GM19238 (cell line): ENCODE measurements around the gene GABPB1.
A peak's percentile ranks its signal among the peaks of the same experiment; 100 is the strongest.
"Not testable (repeated sequence)": the region's sequence is repeated elsewhere in the genome, so short reads cannot be mapped to it uniquely, and the experiment has no call there.

Source experiments
- DNase-seq: peaks from one replicate; pipeline ENCODE4 v3.0.0; 2011; ENCODE audit warnings: low spot score; ENCODE audit not compliant: insufficient read length

GABPB1 gene

DNA sequence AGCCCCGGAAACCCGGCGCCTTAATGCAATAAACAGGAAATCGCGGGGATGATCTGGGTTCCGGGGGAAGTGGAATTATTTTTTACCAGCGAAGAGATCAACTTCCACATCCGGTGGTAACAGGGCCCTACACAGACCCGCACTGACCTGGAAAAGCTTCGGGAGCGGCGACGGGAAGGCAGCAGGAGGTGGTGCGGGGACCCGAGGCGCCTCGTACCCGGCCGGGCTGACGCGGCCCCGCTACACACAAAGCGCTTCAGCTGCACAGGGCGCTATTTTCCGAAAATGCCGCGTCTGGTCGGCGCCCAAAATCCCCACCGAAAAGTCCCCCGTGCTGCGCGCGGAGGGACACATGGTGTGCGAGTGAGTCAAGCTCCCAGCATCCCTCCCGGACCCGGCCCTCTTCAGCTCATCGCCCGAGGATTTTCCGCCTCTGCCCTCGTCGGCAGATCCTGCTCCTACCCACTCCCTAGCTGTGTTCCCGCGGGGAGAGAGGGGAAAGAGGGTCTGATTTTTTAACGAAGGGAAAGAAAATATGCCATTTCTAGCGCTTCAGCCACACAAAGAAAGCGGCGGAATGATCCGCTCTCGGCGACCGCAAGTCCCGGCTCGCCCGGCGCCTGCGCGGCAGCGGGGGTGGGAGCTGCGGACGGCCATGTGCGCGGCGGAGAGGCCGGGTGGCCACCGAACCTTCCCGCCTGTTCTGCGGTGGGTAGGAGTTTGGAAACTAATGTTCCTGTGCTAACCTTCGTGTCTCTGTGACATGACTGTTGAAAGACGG is at the start of gene GABPB1:
TSS of gene GABPB1 (minus strand) at position 361 of the 781 bp plus-strand sequence. CDS start 45,400 bp downstream, outside the sequence.
- peak; percentile 65 for DNase-seq

DNA sequence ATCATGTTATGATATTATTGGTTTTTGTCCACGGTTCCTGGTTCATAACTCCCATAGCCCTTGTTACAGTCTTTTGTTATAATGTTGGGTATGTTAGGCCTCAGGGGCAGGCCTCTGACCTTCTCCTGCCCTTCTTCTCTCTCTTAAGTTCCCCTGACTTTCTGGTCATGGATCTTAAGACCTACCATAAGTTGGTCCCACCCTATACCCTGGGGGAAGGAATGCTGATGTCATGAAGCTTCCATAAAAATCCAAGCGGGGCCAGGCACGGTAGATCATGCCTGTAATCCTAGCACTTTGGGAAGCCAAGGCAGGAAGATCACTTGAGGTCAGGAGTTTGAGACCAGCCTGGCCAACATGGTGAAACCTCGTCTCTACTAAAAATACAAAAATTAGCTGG is 36.6 kb upstream of the GABPB1 start:
- not testable (repeated sequence) for DNase-seq

DNA sequence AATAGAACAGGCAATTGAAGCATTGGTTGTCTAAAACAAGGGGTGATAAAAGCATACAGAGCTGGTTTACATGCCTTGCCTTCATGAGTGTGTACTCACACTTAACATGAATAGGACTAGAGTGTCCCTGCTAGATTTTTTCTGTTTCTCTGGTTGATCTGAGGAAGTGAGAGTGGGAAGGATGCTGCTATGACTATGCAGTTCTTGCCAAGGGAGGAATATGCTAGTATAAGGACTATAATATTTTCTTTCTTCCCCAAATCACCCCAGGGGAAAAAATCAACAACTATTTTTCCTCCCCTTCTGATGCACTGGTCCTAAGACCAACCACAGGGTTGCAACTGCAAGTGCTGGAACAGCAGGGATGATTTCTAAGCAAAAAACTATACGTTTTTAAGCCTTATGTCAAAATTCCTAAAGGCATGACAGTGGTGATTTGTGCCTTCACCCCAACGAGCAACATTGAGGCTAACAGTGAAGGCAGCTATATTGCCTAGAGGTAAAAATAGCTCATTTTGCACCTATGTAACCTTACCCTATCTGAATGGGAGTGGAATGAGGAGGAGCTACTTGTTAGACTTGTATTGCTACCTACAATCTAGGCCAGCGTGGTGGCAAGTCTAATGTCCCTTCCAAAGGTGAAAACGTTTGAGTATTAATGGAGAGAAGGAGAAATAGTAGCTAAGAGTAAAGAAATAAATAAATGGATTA is 35.7 kb upstream of the GABPB1 start:
- DNase-seq = no peak

DNA sequence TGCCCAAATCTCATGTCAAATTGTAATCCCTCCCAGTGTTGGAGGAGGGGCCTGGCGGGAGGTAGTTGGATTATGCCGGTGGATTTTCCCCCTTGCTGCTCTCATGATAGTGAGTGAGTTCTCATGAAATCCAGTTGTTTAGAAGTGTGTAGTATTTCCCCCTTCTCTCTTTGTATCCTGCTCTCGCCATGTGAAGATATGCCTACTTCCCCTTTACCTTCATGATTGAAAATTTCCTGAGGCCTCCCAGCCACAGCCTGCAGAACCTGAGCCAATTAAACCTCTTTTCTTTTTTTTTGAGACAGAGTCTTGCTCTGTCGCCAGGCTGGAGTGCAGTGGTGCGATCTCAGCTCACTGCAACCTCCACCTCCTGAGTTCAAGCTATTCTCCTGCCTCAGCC is 27.4 kb upstream of the GABPB1 start:
- not testable (repeated sequence) for DNase-seq

GRCh38 chr15:50381438-50381837 is 26.4 kb upstream of the GABPB1 start:
- DNase-seq = no peak

DNA sequence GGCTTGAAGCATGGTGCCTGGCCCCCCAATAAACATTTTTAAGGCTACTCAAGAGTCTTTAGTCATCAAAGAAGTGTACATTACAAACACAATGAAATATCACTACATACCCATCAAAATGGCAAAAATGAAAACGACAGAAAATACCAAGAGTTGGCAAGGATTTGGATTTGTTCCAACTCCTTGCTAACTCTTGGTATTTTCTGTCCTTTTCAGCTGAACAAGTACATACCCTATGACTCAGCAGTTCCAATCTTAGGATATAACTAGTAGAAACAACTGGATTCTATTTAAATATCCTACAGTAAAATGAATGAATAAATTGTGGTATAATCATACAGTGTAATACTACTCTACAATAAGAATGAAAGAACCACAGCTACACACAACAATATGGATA is 25.1 kb upstream of the GABPB1 start:
- DNase-seq = no peak

DNA sequence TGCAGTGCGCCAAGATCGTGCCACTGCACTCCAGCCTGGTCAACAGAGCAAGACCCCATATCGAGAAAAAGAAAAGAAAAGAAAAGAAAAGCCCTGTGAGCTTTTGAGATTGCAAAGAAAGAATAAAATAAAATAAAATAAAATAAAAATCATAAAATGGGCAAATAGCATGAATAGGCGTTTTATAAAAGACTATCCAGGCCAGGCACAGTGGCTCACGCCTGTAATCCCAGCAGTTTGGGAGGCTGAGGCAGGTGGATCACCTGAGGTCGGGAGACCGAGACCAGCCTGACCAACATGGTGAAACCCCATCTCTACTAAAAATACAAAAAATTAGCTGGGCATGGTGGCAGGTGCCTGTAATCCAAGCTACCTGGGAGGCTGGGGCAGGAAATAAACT is 24.4 kb upstream of the GABPB1 start:
- not testable (repeated sequence) for DNase-seq

- no peak for DNase-seq
Measured at GRCh38 chr15:50378776-50379175, 23.8 kb upstream of the GABPB1 start.

- peak; percentile 56 for DNase-seq
Measured at GRCh38 chr15:50377867-50378751, 23.1 kb upstream of the GABPB1 start.

DNA sequence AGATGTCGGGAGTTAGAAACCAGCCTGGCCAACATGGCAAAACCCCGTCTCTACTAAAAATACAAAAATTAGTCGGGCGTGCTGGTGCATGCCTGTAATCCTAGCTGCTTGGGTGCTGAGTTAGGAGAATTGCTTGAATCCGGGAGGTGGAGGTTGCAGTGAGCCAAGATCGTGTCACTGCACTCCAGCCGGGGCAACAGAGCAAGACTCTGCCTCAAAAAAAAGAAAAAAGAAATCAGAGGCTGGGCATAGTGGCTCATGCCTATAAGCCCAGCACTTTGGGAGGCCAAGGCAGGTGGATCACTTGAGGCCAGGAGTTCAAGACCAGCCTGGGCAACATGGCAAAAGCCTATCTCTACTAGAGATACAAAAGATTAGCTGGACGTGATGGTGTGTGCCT is 14.6 kb upstream of the GABPB1 start:
- DNase-seq = not testable (repeated sequence)

DNA sequence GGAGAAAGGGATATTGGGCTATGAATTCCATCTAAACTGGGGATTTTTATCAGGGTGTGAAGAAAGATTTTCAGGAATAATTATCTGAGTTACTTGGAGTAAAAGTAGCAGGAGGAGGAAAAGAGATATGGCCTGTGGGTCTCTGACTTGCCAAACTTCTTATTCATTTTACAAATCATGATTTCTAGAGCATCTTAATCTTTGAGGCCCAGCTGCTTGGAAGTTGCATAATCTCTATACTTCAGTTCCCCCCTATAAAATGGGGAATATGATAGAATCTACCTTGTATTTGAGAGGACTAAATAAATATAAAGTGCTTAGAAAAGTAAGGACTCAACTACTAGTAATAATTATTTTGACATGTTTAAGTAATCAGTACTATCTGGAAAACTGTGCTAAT is 11.0 kb upstream of the GABPB1 start:
- no peak for DNase-seq

DNA sequence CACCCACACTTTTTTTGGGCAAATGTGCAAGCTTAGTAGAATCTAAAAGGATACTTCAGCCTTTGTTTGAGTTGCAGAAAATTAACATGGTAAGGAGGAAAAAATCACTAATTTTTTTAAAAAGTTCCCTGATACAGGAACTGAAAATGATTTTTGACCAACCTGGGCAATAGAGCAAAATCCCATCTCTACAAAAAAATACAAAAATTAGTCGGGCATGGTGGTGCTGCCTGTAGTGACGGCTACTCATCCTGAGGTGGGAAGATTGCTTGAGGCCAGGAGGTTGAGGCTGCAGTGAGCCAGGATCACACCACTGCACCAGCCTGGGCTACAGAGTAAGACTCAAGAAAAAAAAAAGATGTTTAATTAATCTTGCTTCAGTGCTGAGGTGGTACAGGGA is 10.6 kb upstream of the GABPB1 start:
- no peak for DNase-seq

GRCh38 chr15:50363612-50364011 is 8.6 kb upstream of the GABPB1 start:
- DNase-seq = no peak

DNA sequence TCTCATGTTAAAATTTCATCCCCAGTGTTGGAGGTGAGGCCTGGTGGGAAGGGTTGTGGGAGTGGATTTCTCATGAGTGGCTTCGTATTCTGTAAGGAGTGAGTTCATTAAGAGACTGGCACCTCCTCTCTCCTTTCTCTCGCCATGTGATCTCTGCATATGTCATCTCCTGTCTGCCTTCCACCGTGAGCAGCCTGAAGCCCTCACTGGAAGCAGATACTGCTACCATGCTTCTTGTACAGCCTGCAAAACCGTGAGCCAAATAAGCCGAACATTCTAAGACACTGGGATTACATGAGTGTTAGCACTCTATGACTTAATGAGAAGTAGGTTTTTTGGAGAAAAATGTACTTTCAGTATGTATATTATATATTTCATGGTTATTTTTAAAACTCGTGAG is 6.8 kb upstream of the GABPB1 start:
- DNase-seq = no peak

GRCh38 chr15:50358845-50359244 is 3.8 kb upstream of the GABPB1 start:
- DNase-seq = peak; percentile 23

DNA sequence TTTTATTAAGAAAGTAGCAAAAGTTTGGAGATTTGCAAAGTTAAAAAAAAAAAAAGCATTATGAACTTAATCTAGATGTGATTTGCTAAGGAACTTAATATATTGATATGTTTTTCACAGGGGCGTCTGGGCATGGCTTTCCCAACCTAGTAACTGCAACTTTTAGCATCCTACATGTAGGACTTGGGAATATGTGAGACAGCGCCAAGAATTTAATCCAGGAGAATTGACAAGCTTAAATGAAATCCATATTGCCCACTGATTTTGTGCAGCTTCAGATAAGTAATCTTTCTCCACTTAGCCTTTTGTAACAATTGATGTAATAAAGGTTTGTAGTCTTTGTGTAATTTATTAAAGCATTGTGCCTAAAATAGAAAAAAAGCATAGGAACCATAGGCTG is 982 bp upstream of the GABPB1 start:
- DNase-seq = no peak

DNA sequence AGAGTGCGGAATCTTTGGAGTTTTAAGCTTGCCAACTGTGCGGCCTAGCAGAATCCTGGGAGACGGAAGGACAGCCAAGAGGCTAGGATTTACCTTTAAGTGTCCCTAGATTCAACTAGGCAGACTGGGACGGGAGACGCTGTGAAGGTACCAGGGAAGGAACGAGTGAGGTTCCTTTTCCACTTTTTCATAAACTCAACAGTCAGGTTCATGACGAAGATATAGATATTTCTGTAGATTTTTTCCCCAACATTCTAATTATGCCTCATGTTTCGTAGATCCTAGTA is 564 bp upstream of the GABPB1 start:
- DNase-seq = no peak

- DNase-seq = peak; percentile 9
Measured at GRCh38 chr15:50353975-50354837, 792 bp downstream of the GABPB1 start.

DNA sequence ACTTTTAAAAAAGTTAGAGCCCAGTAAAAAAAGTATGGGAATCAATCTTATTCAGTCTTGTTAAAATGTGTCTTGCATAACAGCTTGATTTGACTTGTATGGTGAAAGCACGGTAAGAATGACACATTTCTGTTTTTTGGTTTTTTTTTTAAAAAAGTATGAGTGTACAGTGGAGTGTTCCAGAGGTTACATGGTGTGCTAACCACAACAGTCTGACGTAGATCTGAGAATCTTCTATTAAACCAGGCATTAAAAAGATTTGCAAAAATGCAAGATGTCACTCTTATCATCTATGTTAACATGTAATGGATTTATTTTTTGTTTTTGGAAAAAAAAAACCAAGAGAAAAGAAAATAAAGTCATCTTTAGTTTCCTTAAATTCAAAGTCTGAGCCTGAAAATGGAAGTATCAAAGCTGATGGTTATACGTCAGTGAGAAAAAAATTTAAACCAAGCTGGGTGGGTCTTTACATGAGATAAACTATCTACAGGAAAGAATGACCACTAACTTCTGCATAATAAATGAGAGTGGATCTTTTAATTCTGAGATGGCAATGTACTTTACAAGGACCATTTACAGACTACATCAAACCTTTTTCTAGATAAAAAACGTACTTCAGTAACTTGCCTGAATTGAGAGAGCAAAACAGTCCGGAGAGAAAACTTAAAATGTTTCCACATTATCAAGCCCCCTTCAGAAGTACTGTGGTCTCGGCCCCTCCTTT is 1.6 kb downstream of the GABPB1 start:
- no peak for DNase-seq

GRCh38 chr15:50350621-50351020 is 4.4 kb downstream of the GABPB1 start:
- no peak for DNase-seq
